ENCODE measurements around the gene GABRB1. TPM values are rescaled to one million over a fixed set of nuclear protein-coding genes. Genes with fewer than 3 reads are reported as not detected.

The GABRB1 gene
- total and polyA plus RNA-seq, 2 of the 8 experiments (the other 6 are each of a cell fraction or from before 2014, with no cell fraction given): 0.22 to 0.38 TPM

DNA sequence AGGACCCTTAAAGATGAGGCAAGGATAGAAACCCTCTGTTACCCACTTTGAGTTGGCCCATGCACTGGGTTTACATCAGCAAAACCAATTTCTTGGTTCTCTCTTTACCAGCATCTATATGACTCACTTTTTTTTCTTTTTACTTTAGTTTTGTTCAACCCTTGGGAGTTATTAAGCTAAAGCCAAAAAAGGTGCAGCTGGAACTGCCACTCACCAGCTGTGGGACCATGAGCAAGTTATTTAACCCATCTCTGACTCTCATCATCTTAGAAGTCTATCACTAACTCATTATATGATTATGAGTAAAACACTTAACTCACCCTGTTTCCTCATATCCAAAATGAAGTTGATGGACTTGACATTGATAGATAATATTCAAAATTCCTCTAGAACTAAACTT is 53.4 kb downstream of the GABRB1 start:
- Histone ChIP-seq H3K9ac (replicated peaks in 1 of 4; ENCODE audit: extremely low read depth in 1 of 4, low read depth in 3 of 4, low read length in 3 of 4) (no peak overlapping the region), H3K27me3 (replicated peaks in 1 of 4; ENCODE audit: control insufficient read depth in 3 of 4, extremely low read depth in 1 of 4, insufficient read depth in 3 of 4, low read length in 3 of 4) (no peaks in the 10 kb centered on the region), H3K4me1 (replicated peaks in 1 of 4; ENCODE audit: control insufficient read depth in 3 of 4, insufficient read depth in 4 of 4, low read length in 3 of 4) (no peaks in the 10 kb centered on the region), H2AK5ac (ENCODE audit: low read depth, low read length) (no peak overlapping the region), H3K4me3 (ENCODE audit: extremely low read depth in 1 of 4, insufficient read depth in 2 of 4, low read depth in 3 of 4, low read length in 4 of 4) (no peak overlapping the region), H3K23ac (ENCODE audit: insufficient read length) (no peak overlapping the region), H3K36me3 (ENCODE audit: control insufficient read depth in 2 of 4, insufficient read depth in 4 of 4, low read length in 3 of 4) (no peaks in the 10 kb centered on the region), H4K20me1 (replicated peaks in 1 of 2; ENCODE audit: control insufficient read depth in 1 of 2, insufficient read depth in 2 of 2, low read length in 2 of 2) (no peaks in the 10 kb centered on the region), H4K5ac (ENCODE audit: insufficient read length, low read depth, low read length) (no peak overlapping the region), H3K79me1 (ENCODE audit: low read depth, low read length) (no peaks in the 10 kb centered on the region), H2BK120ac (replicated peaks; ENCODE audit: low read depth, low read length) (no peak overlapping the region), H3K9me3 (ENCODE audit: insufficient read depth in 2 of 2, low read depth in 1 of 2, low read length in 1 of 2) (no peaks in the 10 kb centered on the region), H4K91ac (replicated peaks; ENCODE audit: insufficient read length, low read length) (no peak overlapping the region), H3K56ac (replicated peaks; ENCODE audit: insufficient read length, low read depth, low read length) (no peak overlapping the region), H2BK5ac (ENCODE audit: low read depth, low read length) (no peak overlapping the region), H3K14ac (ENCODE audit: insufficient read length) (no peak overlapping the region), H3K18ac (ENCODE audit: extremely low read depth, low read length) (no peak overlapping the region), H3K23me2 (ENCODE audit: low read depth, low read length) (no peaks in the 10 kb centered on the region), H3K79me2 (ENCODE audit: control insufficient read depth in 1 of 2, insufficient read depth in 2 of 2, low read length in 2 of 2) (no peaks in the 10 kb centered on the region), H4K8ac (ENCODE audit: extremely low read depth, insufficient read depth, low read length) (no peak overlapping the region), H2BK12ac (ENCODE audit: low read depth, low read length) (no peak overlapping the region), H2BK15ac (ENCODE audit: low read length) (no peak overlapping the region), H3K4me2 (ENCODE audit: insufficient read depth in 1 of 2, low read depth in 2 of 2, low read length in 2 of 2) (no peak overlapping the region), H2BK20ac (ENCODE audit: low read length) (no peak overlapping the region), H2AFZ (ENCODE audit: low read length) (no peak overlapping the region), H3K4ac (replicated peaks; ENCODE audit: insufficient read length, low read depth, low read length) (no peak overlapping the region), H3K27ac (ENCODE audit: low read depth, low read length) (no peak overlapping the region)
- CTCF ChIA-PET (ENCODE audit: partially characterized antibody): interaction anchor here (2.2 kb wide), 1 partner anchor 9 kb away, joined by 6 read pairs; no protein-coding TSS in a partner anchor
- FAIRE-seq: no peak
- DNase-seq (ENCODE audit: low read depth in 1 of 2, low spot score in 2 of 2): no peak
- POLR2A ChIA-PET (ENCODE audit: partially characterized antibody): no interaction called here
- TF ChIP-seq EP300 (IDR thresholded peaks at IDR 0.05; ENCODE audit: borderline replicate concordance in 1 of 2, low read depth in 2 of 2, low read length in 2 of 2): no peak
- TF ChIP-seq RBBP5 (IDR thresholded peaks at IDR 0.05; ENCODE audit: borderline replicate concordance, low read depth, low read length): no peak
- no peak for TF ChIP-seq CBX5 (IDR thresholded peaks at IDR 0.05; ENCODE audit: low read depth, low read length)
- TF ChIP-seq PHF8 (conservative IDR thresholded peaks at IDR 0.05; ENCODE audit: low read depth, low read length): no peak

All from H1 (cell line).